ENCODE data around the gene CELSR1.

- TF ChIP-seq CTCF (IDR thresholded peaks at IDR 0.05; ENCODE audit: low read depth, low read length, poor library complexity, severe bottlenecking) (no peak), EZH2phosphoT487 (IDR thresholded peaks at IDR 0.05; ENCODE audit: borderline replicate concordance, low read length) (no peak)
These were observed 12.1 kb upstream of the CELSR1 start for GRCh38 chr22:46549563-46549840.

All from DOHH2 (cell line).